Testis (tissue), 3 donors: ENCODE data around the gene FBXO31. TPM values are rescaled to one million over a fixed set of nuclear protein-coding genes. Genes with fewer than 3 reads are reported as not detected.
"Not testable (repeated sequence)": the region's sequence is repeated elsewhere in the genome, so short reads cannot be mapped to it uniquely, and the experiment has no call there.

Experiments used
- DNase-seq: peaks from one replicate; pipeline ENCODE4 v3.0.0-alpha.2; 2019
- H3K27ac ChIP-seq, 2 donors: fragments of 200-600 bp; sonication (generic); one replicate each; pipeline ENCODE4 v1.5.1; 2019
- H3K27me3 ChIP-seq: fragments of 200-600 bp; sonication (generic); one replicate; pipeline ENCODE4 v1.5.1; 2019
- H3K36me3 ChIP-seq: fragments of 200-600 bp; sonication (generic); one replicate; pipeline ENCODE4 v1.5.1; 2017; ENCODE audit warnings: low read depth; ENCODE audit errors: missing control alignments
- H3K4me1 ChIP-seq: fragments of 200-600 bp; sonication (generic); one replicate; pipeline ENCODE4 v1.5.1; 2019
- H3K4me3 ChIP-seq, 2 donors: fragments of 200-600 bp; sonication (generic); one replicate each; pipeline ENCODE4 v1.5.1; 2017 to 2019
- H3K9me3 ChIP-seq: fragments of 200-600 bp; sonication (generic); one replicate; pipeline ENCODE4 v1.5.1; 2017
- POLR2A ChIP-seq: fragments of 450-650 bp; IDR thresholded peaks from one replicate; pipeline ENCODE4 v1.6.1; 2017; ENCODE audit warnings: antibody characterized with exemption, mild to moderate bottlenecking, moderate library complexity
- WGBS, 2 donors: methylation state at CpG; one replicate each; pipeline ENCODE4 v1.1.5; 2018; 5-methylcytosine and 5-hydroxymethylcytosine counted together
- intact Hi-C: fragments of 100-400 bp; cut with DNase I; formaldehyde crosslinking; loops from one replicate; pipeline ENCODE4 v1.15.1; 2023; ENCODE audit warnings: low total_unique reads
- polyA plus RNA-seq: library from polyadenylated mRNA; stranded (reverse); fragments of 350-450 nt; fragmentation: Illumina TruSeq; extraction: RNeasy Lipid Tissue Mini Kit (QIAGEN cat#74804); gene quantifications from one replicate; pipeline ENCODE4 v1.2.3, GENCODE V29; 2014; ENCODE audit warnings: low read depth, low replicate concordance; ENCODE audit not compliant: insufficient read depth
- total RNA-seq, 2 donors: library from RNA; depleted of rRNA; stranded (reverse); fragments of >200 nt; gene quantifications; one replicate each; pipeline ENCODE4 v1.2.3, GENCODE V29; 2016
- TF ChIP-seq, protein P1 (sequence below), 3 experiments: fragments of 450-650 bp in 2 of 3; fragments of 200-600 bp in 1 of 3; sonication (generic) in 1 of 3; IDR thresholded peaks; one replicate each; pipeline ENCODE4 v1.5.1; 2016 to 2019; ENCODE audit warnings: antibody characterized with exemption in 3 of 3, mild to moderate bottlenecking in 2 of 3, moderate library complexity in 1 of 3

The FBXO31 gene
- total and polyA plus RNA-seq, 3 donors from 2014 or later, result 73.9 to 215 (median 115) TPM

- Histone ChIP-seq H3K27ac (peak overlapping the region; percentile 3 to 95), H3K9me3 (no peaks in the 10 kb centered on the region), H3K4me1 (peaks cover 31% of the 10 kb centered on the region), H3K27me3 (no peaks in the 10 kb centered on the region), H3K4me3 (no peak overlapping the region), H3K36me3 (no peaks in the 10 kb centered on the region)
- 59 to 69% methylated on average over 4 of the region's 4 CpGs for WGBS, 2 donors
- intact Hi-C loops, result loop anchor here (2.0 to 5.0 kb wide), 2 partner anchors 54 to 64 kb away; partner anchors contain the start of gene C16orf95
- no peak for DNase-seq
- TF ChIP-seq, protein P1, sequence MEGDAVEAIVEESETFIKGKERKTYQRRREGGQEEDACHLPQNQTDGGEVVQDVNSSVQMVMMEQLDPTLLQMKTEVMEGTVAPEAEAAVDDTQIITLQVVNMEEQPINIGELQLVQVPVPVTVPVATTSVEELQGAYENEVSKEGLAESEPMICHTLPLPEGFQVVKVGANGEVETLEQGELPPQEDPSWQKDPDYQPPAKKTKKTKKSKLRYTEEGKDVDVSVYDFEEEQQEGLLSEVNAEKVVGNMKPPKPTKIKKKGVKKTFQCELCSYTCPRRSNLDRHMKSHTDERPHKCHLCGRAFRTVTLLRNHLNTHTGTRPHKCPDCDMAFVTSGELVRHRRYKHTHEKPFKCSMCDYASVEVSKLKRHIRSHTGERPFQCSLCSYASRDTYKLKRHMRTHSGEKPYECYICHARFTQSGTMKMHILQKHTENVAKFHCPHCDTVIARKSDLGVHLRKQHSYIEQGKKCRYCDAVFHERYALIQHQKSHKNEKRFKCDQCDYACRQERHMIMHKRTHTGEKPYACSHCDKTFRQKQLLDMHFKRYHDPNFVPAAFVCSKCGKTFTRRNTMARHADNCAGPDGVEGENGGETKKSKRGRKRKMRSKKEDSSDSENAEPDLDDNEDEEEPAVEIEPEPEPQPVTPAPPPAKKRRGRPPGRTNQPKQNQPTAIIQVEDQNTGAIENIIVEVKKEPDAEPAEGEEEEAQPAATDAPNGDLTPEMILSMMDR (IDR thresholded peaks at IDR 0.05), result no peak
These were observed 2.7 kb downstream of the FBXO31 start for GRCh38 chr16:87380881-87381280.

DNA sequence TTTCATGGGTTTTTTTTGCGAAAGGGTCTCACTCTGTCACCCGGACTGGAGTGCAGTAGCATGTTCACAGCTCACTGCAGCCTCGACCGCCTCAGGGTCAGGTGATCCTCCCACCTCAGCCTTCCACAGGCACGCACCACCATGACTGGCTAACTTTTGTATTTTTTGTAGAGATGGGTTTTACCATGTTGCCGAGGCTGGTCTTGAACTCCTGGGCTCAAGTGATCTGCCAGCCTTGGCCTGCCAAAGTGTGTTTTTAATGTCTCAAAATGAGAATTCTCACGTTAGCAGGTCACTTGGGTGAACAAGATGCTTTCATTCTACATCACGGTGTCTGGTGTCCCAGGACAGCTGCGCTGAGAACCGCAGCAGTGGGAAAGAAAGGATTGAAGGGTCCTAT lies 3.2 kb downstream of the FBXO31 start:
- Histone ChIP-seq H3K27me3 (no peaks in the 10 kb centered on the region), H3K27ac (peak overlapping the region; percentile 3 to 95), H3K4me1 (peaks cover 31% of the 10 kb centered on the region), H3K4me3 (no peak overlapping the region), H3K9me3 (no peaks in the 10 kb centered on the region), H3K36me3 (no peaks in the 10 kb centered on the region)
- intact Hi-C loops, result loop anchor here (2.0 to 5.0 kb wide), 2 partner anchors 54 to 63 kb away; partner anchors contain the start of gene C16orf95
- 84 to 87% methylated on average over 9 to 10 of the region's 10 CpGs for WGBS, 2 donors
- TF ChIP-seq, protein P1 (IDR thresholded peaks at IDR 0.05), result no peak
- no peak for TF ChIP-seq POLR2A
- DNase-seq, result no peak

- peaks cover 25% of the 10 kb centered on the region for H3K4me1 ChIP-seq
- WGBS, 2 donors, result 83 to 87% methylated on average over 3 of the region's 3 CpGs
- DNase-seq, H3K36me3 ChIP-seq, H3K4me3 ChIP-seq, intact Hi-C loops, H3K9me3 ChIP-seq, H3K27me3 ChIP-seq, H3K27ac ChIP-seq: not testable (repeated sequence)
These were observed 4.2 kb downstream of the FBXO31 start for GRCh38 chr16:87379312-87379752.

DNA sequence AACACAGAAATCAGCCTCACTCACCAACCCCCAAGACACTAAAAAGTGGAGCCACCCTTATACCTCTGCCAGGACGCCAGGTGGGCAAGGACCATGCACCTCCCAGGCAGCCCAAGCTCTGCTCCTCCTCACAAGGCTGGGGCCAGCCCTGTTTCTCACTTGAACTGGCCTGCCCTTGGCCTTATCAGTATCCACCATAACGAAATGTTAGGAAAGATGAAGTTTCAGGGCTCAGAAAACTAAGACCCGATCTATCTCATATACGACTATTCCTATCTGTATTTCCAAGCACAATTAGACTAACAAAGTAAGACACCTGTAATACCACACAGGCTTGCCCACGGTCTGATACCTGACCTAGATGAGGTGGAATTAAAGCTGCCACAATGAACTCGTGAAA lies 6.9 kb downstream of the FBXO31 start:
- intact Hi-C loops, result no loop called here
- Histone ChIP-seq H3K27me3 (no peaks in the 10 kb centered on the region), H3K9me3 (no peaks in the 10 kb centered on the region), H3K4me1 (peaks cover 12% of the 10 kb centered on the region), H3K27ac (no peak overlapping the region), H3K36me3 (no peaks in the 10 kb centered on the region), H3K4me3 (no peak overlapping the region)
- TF ChIP-seq, protein P1 (IDR thresholded peaks at IDR 0.05), result no peak
- no peak for TF ChIP-seq POLR2A
- 83% methylated on average over 6 of the region's 6 CpGs for WGBS, 2 donors
- DNase-seq, result no peak

DNA sequence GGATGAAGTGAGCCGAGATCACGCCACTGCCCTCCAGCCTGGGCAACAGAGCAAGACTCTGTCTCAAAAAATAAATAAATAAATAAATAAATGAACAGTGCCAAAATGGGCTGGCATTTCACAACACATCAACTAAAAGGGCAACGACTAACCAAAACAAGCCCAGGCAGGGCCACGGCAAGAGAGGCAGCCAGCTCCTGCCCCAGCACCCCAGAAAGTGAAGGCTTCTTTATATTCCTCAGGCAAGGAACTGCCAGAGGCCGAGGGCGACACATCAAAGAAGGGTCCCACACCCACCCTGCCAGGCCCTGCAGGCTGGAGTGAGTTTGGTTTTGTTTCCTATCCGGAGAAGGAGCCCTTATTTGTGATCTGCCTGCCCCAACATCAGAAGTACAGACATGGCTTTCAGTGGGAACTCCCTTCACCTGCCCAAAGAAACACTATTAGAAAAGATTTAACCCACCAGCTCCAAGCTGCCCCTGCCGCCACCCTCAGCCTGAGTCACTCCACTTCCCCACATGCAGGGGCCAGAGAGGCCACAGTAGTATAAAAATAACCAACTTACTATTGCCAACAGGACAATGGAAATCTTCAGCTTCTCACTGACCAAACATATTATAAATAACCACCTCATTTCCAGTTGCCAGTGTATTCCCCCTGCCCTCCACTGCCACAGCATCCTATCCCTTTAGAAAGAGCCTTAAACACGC lies 8.0 kb downstream of the FBXO31 start:
- 85 to 92% methylated on average over 9 of the region's 9 CpGs for WGBS, 2 donors
- no peak for DNase-seq
- Histone ChIP-seq H3K4me1 (peaks cover 2% of the 10 kb centered on the region), H3K36me3 (no peaks in the 10 kb centered on the region), H3K27ac (no peak overlapping the region), H3K4me3 (no peak overlapping the region), H3K9me3 (no peaks in the 10 kb centered on the region), H3K27me3 (no peaks in the 10 kb centered on the region)
- TF ChIP-seq POLR2A, result no peak
- TF ChIP-seq, protein P1 (IDR thresholded peaks at IDR 0.05), result no peak
- intact Hi-C loops, result no loop called here
